KMS-11 (cell line): Measurements from ENCODE around the gene DCAF12.

Experiments
- H2AFZ ChIP-seq: fragments of 200-600 bp; sonication (generic); 2 replicates; pipeline ENCODE4 v1.6.1; 2016; ENCODE audit warnings: antibody characterized with exemption, mixed run types, low read depth
- H3K27ac ChIP-seq: fragments of 200-600 bp; sonication (generic); 2 replicates; pipeline ENCODE4 v1.6.1; 2016; ENCODE audit warnings: mild to moderate bottlenecking, mixed run types
- H3K27me3 ChIP-seq: fragments of 200-600 bp; sonication (generic); 2 replicates; pipeline ENCODE4 v1.6.1; 2017; ENCODE audit warnings: mild to moderate bottlenecking, low read depth, mixed run types, moderate library complexity; ENCODE audit not compliant: insufficient read depth
- H3K36me3 ChIP-seq: fragments of 200-600 bp; sonication (generic); 2 replicates; pipeline ENCODE4 v1.6.1; 2017; ENCODE audit warnings: mild to moderate bottlenecking, mixed run types; ENCODE audit not compliant: insufficient read depth
- H3K4me1 ChIP-seq: fragments of 200-600 bp; sonication (generic); 2 replicates; pipeline ENCODE4 v1.6.1; 2016; ENCODE audit warnings: mild to moderate bottlenecking, low read depth, mixed run types; ENCODE audit not compliant: poor library complexity, severe bottlenecking
- H3K4me2 ChIP-seq: fragments of 200-600 bp; sonication (generic); 2 replicates; pipeline ENCODE4 v1.7.0; 2016; ENCODE audit warnings: mild to moderate bottlenecking, mixed run types
- H3K4me3 ChIP-seq: fragments of 200-600 bp; sonication (generic); IDR thresholded peaks from 2 replicates; pipeline ENCODE4 v1.6.1; 2017; ENCODE audit warnings: low read depth, low read length, mixed read lengths; ENCODE audit not compliant: insufficient read depth
- H3K79me2 ChIP-seq: fragments of 200-600 bp; sonication (generic); 2 replicates; pipeline ENCODE4 v1.6.1; 2016; ENCODE audit warnings: low read depth, mixed run types; ENCODE audit not compliant: insufficient read depth
- H3K9ac ChIP-seq: fragments of 200-600 bp; sonication (generic); 2 replicates; pipeline ENCODE4 v1.6.1; 2016; ENCODE audit warnings: mild to moderate bottlenecking, mixed run types
- H4K20me1 ChIP-seq: fragments of 200-600 bp; sonication (generic); 2 replicates; pipeline ENCODE4 v1.6.1; 2016; ENCODE audit warnings: mild to moderate bottlenecking, mixed run types; ENCODE audit not compliant: insufficient read depth
- TF ChIP-seq, protein P1 (sequence below): fragments of 200-600 bp; sonication (generic); conservative IDR thresholded peaks from 2 replicates; pipeline ENCODE4 v1.6.1; 2017; ENCODE audit warnings: low read depth, mild to moderate bottlenecking, antibody characterized with exemption, low read length, moderate library complexity, mixed read lengths

DCAF12 gene

DNA sequence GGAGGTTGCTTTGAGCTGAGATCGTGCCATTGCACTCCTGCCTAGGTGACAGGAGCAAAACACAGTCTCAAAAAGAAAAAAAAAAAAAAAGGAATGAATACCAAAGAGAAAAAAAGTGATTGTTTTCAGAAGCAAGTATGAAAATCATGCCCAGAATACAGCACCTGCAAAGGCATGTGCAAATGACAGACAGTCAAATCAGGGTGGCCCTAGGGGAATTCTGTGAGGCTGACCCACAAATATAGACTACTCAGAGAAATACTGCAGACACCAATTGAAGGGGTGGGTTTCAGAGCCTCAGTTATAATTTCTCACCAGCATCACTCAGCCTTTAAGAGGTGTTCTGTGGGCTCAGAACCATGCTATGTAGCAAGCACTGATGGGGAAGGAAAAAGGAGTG, 28.6 kb downstream of the DCAF12 start:
- H3K4me2 ChIP-seq = no peak overlapping the region
- no peak overlapping the region for H3K4me3 ChIP-seq
- peaks cover 11% of the 10 kb centered on the region for H3K4me1 ChIP-seq
- H3K27ac ChIP-seq = no peak overlapping the region
- no peaks in the 10 kb centered on the region for H3K79me2 ChIP-seq
- TF ChIP-seq, protein P1, sequence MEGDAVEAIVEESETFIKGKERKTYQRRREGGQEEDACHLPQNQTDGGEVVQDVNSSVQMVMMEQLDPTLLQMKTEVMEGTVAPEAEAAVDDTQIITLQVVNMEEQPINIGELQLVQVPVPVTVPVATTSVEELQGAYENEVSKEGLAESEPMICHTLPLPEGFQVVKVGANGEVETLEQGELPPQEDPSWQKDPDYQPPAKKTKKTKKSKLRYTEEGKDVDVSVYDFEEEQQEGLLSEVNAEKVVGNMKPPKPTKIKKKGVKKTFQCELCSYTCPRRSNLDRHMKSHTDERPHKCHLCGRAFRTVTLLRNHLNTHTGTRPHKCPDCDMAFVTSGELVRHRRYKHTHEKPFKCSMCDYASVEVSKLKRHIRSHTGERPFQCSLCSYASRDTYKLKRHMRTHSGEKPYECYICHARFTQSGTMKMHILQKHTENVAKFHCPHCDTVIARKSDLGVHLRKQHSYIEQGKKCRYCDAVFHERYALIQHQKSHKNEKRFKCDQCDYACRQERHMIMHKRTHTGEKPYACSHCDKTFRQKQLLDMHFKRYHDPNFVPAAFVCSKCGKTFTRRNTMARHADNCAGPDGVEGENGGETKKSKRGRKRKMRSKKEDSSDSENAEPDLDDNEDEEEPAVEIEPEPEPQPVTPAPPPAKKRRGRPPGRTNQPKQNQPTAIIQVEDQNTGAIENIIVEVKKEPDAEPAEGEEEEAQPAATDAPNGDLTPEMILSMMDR = no peak
- H3K9ac ChIP-seq = no peak overlapping the region
- H2AFZ ChIP-seq = no peak overlapping the region
- H3K36me3 ChIP-seq = peaks cover 4% of the 10 kb centered on the region; the same call in 1 of the 2 replicates
- H3K27me3 ChIP-seq = no peaks in the 10 kb centered on the region
- H4K20me1 ChIP-seq = no peaks in the 10 kb centered on the region

DNA sequence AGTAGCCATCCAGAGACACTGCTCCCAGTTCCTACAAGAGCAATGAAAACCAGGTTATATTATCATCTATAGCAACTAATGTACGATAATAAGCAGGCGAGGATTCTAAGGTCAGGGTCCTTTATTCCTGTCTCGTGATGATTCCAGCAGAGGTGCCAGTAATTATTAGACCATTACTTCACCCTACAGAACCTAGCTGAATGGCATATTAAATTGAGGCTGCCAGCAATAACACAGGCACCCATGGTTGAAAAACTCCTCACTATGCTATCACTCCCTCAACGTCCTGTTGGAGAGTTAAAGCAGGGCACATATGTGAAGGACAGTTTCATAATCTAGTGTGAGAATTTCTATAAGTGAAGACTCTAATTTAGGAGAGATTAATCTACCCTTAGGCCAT, 29.7 kb downstream of the DCAF12 start:
- H3K9ac ChIP-seq = no peak overlapping the region
- no peak overlapping the region for H2AFZ ChIP-seq
- H3K27ac ChIP-seq = no peak overlapping the region
- H3K36me3 ChIP-seq = peaks cover 4% of the 10 kb centered on the region; the same call in 1 of the 2 replicates
- TF ChIP-seq, protein P1 = no peak
- peaks cover 21% of the 10 kb centered on the region for H3K4me1 ChIP-seq
- H4K20me1 ChIP-seq = no peaks in the 10 kb centered on the region
- H3K79me2 ChIP-seq = no peaks in the 10 kb centered on the region
- H3K27me3 ChIP-seq = no peaks in the 10 kb centered on the region
- no peak overlapping the region for H3K4me3 ChIP-seq
- no peak overlapping the region for H3K4me2 ChIP-seq

DNA sequence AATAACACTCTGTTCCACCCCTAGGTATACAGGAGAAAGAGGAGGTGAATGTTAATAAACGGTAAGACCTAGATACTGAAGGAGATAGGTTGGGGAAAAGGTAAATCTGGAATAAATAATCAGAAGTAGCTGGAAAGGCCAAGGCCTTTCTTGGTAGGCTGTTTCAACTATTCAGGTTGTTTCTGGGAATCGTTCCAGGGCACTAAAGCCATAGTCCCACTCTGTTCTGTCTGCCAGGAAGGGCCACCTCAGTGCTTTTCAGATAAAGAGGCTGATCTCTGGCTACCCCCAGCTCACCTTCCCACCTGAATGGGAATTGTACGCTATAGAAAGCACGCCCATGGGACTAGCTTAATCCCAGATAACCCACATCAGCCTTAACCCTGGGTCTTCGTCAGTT, 32.9 kb downstream of the DCAF12 start:
- Histone ChIP-seq H3K79me2 (no peaks in the 10 kb centered on the region), H3K36me3 (peaks cover 4% of the 10 kb centered on the region; the same call in 1 of the 2 replicates), H4K20me1 (no peaks in the 10 kb centered on the region), H2AFZ (no peak overlapping the region), H3K4me1 (peaks cover 21% of the 10 kb centered on the region), H3K9ac (no peak overlapping the region), H3K4me2 (no peak overlapping the region), H3K27me3 (no peaks in the 10 kb centered on the region), H3K4me3 (no peak overlapping the region), H3K27ac (no peak overlapping the region)
- TF ChIP-seq, protein P1 = no peak

DNA sequence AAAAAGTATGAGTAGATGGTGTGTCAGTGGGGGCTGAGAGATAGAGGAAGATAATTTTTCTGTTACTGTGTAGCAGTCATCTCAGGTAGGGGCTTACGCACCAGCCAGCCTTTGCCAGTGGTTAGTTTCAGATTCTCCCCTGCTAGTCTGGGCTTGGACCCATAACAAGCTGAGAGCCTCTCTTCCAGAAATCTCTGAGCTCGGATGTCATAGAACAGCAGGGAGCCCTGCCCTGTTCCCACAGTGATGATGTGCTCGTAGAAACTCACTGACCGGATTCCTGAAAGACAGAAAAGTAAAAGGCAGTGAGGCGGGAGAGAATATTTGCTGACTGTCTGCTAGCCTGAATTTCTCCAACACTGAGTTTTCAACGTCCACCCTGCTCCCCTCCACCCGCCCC, 37.2 kb downstream of the DCAF12 start:
- no peak overlapping the region for H3K4me2 ChIP-seq

More for the DNA sequence above, 37.2 kb downstream of the DCAF12 start:
- Histone ChIP-seq H3K4me1 (peaks cover 21% of the 10 kb centered on the region), H3K4me3 (no peak overlapping the region), H3K36me3 (peaks cover 7% of the 10 kb centered on the region; the same call in 1 of the 2 replicates), H3K79me2 (no peaks in the 10 kb centered on the region), H2AFZ (no peak overlapping the region), H4K20me1 (no peaks in the 10 kb centered on the region), H3K27ac (no peak overlapping the region), H3K27me3 (no peaks in the 10 kb centered on the region), H3K9ac (no peak overlapping the region)
- TF ChIP-seq, protein P1 = no peak
